Measurements from ENCODE around the gene OXLD1. TPM values are rescaled to one million over a fixed set of nuclear protein-coding genes. Genes with fewer than 3 reads are reported as not detected.

OXLD1 gene
- total and polyA plus RNA-seq, 9 donors = 1.7 to 35.7 (median 20.9) TPM

- no peak overlapping the region for H3K4me3 ChIP-seq
- DNase-seq = peak in 2 of 5 donors; percentile 13 to 16
- H3K4me1 ChIP-seq (ENCODE audit: insufficient read depth) = peaks cover 7% of the 10 kb centered on the region
- H3K9me3 ChIP-seq = no peaks in the 10 kb centered on the region
- TF ChIP-seq POLR2A (IDR thresholded peaks at IDR 0.05) (no peak), CTCF (IDR thresholded peaks at IDR 0.05) (no peak), EP300 (IDR thresholded peaks at IDR 0.05) (no peak)
- intact Hi-C loops (cut with DNase I) = no loop called here
- no peaks in the 10 kb centered on the region for H3K36me3 ChIP-seq
- no peak overlapping the region for H3K27ac ChIP-seq
- no peaks in the 10 kb centered on the region for H3K27me3 ChIP-seq
- 89 to 95% (median 91%) methylated on average over 17 of the region's 17 CpGs for WGBS, 3 donors
Measured at GRCh38 chr17:81706232-81706611, 39.8 kb upstream of the OXLD1 start.

GRCh38 chr17:81705518-81706231 is 39.3 kb upstream of the OXLD1 start:
- intact Hi-C loops (cut with DNase I) = no loop called here
- no peaks in the 10 kb centered on the region for H3K27me3 ChIP-seq
- H3K4me3 ChIP-seq = no peak overlapping the region
- 89 to 91% (median 91%) methylated on average over 30 of the region's 30 CpGs for WGBS, 3 donors
- H3K4me1 ChIP-seq (ENCODE audit: insufficient read depth) = peaks cover 7% of the 10 kb centered on the region
- H3K27ac ChIP-seq = no peak overlapping the region
- H3K9me3 ChIP-seq = no peaks in the 10 kb centered on the region
- DNase-seq = peak in 2 of 5 donors; percentile 24 to 27
- TF ChIP-seq POLR2A (IDR thresholded peaks at IDR 0.05) = no peak
- no peak for TF ChIP-seq CTCF (IDR thresholded peaks at IDR 0.05)
- no peak for TF ChIP-seq EP300 (IDR thresholded peaks at IDR 0.05)
- no peaks in the 10 kb centered on the region for H3K36me3 ChIP-seq

- Histone ChIP-seq H3K27me3 (no peaks in the 10 kb centered on the region), H3K27ac (peak overlapping the region; percentile 79 to 90), H3K36me3 (no peaks in the 10 kb centered on the region), H3K4me3 (peak overlapping the region; percentile 77), H3K9me3 (no peaks in the 10 kb centered on the region), H3K4me1 (ENCODE audit: insufficient read depth) (peaks cover 6% of the 10 kb centered on the region)
- 21 to 25% (median 24%) methylated on average over 27 of the region's 27 CpGs for WGBS, 3 donors
- intact Hi-C loops (cut with DNase I) = no loop called here
- no peak for TF ChIP-seq EP300 (IDR thresholded peaks at IDR 0.05)
- no peak for TF ChIP-seq CTCF (IDR thresholded peaks at IDR 0.05)
- TF ChIP-seq POLR2A (IDR thresholded peaks at IDR 0.05) = no peak
- no peak for DNase-seq
Measured at GRCh38 chr17:81703747-81704654, 37.6 kb upstream of the OXLD1 start.

- intact Hi-C loops (cut with DNase I) = no loop called here
- peaks cover 6% of the 10 kb centered on the region for H3K4me1 ChIP-seq (ENCODE audit: insufficient read depth)
- WGBS, 3 donors = 0% methylated on average over 66 to 102 of the region's 102 CpGs
- peak within 1 kb of the TSS; percentile 77 for H3K4me3 ChIP-seq
- peak within 1 kb of the TSS; percentile 79 to 90 for H3K27ac ChIP-seq
- H3K27me3 ChIP-seq = no peaks in the 10 kb centered on the region
- TF ChIP-seq CTCF (IDR thresholded peaks at IDR 0.05) (peak; percentile 28 to 66 (median 43)), POLR2A (IDR thresholded peaks at IDR 0.05) (peak; percentile 88), EP300 (IDR thresholded peaks at IDR 0.05) (no peak)
- DNase-seq = peak; percentile 90 to 95 (median 92)
- no peaks in the 10 kb centered on the region for H3K9me3 ChIP-seq
- H3K36me3 ChIP-seq = no peaks in the 10 kb centered on the region
Measured at GRCh38 chr17:81702934-81703746, 36.7 kb upstream of the OXLD1 start, which contains the start of gene MRPL12. TSS of gene MRPL12 (plus strand) at chr17:81703367. CDS start at chr17:81703502, 135 bp downstream.
